NCI-H524 (cell line): ENCODE measurements around the gene INO80E.
"Not testable (repeated sequence)": the region's sequence is repeated elsewhere in the genome, so short reads cannot be mapped to it uniquely, and the experiment has no call there.

Experiments used
- DNase-seq, 2 experiments: peaks; one replicate each; lab custom pipeline; 2025; lab: John Stamatoyannopoulos, UW

Gene INO80E

GRCh38 chr16:30009990-30010843 lies 14.2 kb downstream of the INO80E start:
- peak in 1 of 2 experiments; percentile 39 for DNase-seq

GRCh38 chr16:30010844-30011713 lies 15.0 kb downstream of the INO80E start, which contains the start of gene DOC2A:
DOC2A (minus strand) TSS chr16:30011027; CDS start chr16:30010222, 805 bp downstream.
- DNase-seq, result peak; percentile 67 to 69

GRCh38 chr16:30011714-30012504 lies 15.9 kb downstream of the INO80E start:
- no peak for DNase-seq

- not testable (repeated sequence) for DNase-seq
Measured at GRCh38 chr16:30012598-30012997, 16.6 kb downstream of the INO80E start.

- DNase-seq, result not testable (repeated sequence)
Measured at GRCh38 chr16:30015450-30015849, 19.4 kb downstream of the INO80E start.

GRCh38 chr16:30016555-30017276 lies 20.7 kb downstream of the INO80E start:
- DNase-seq, result no peak

- no peak for DNase-seq
Measured at GRCh38 chr16:30017277-30017656, 21.2 kb downstream of the INO80E start.

GRCh38 chr16:30017937-30018336 lies 21.9 kb downstream of the INO80E start:
- DNase-seq, result not testable (repeated sequence)

- DNase-seq, result no peak
Measured at GRCh38 chr16:30018731-30019158, 22.7 kb downstream of the INO80E start.

- DNase-seq, result no peak
Measured at GRCh38 chr16:30022887-30023286, 26.8 kb downstream of the INO80E start, which contains the start of gene C16orf92. C16orf92 (plus strand) TSS chr16:30023198; CDS start chr16:30023341, 143 bp downstream.

- DNase-seq, result no peak
Measured at GRCh38 chr16:30023586-30023985, 27.5 kb downstream of the INO80E start.

- DNase-seq, result no peak
Measured at GRCh38 chr16:30024451-30024850, 28.4 kb downstream of the INO80E start.

- DNase-seq, result no peak
Measured at GRCh38 chr16:30025156-30025555, 29.1 kb downstream of the INO80E start.

- no peak for DNase-seq
Measured at GRCh38 chr16:30025574-30025973, 29.5 kb downstream of the INO80E start.

GRCh38 chr16:30026449-30026848 lies 30.4 kb downstream of the INO80E start:
- no peak for DNase-seq

- DNase-seq, result peak; percentile 100
Measured at GRCh38 chr16:30027588-30028437, 31.8 kb downstream of the INO80E start.

GRCh38 chr16:30028438-30029076 lies 32.5 kb downstream of the INO80E start:
- DNase-seq, result peak in 1 of 2 experiments; percentile 63

- DNase-seq, result peak; percentile 47 to 74
Measured at GRCh38 chr16:30030011-30030685, 34.1 kb downstream of the INO80E start.

- DNase-seq, result peak; percentile 46 to 80
Measured at GRCh38 chr16:30030841-30031413, 34.9 kb downstream of the INO80E start, which contains the start of gene TLCD3B. TLCD3B (minus strand) TSS chr16:30031271; CDS start chr16:30030527, 744 bp downstream.
